ENCODE results near the gene SCNM1. TPM values are rescaled to one million over a fixed set of nuclear protein-coding genes. Genes with fewer than 3 reads are reported as not detected.

SCNM1 gene
- total and polyA plus RNA-seq, 2 experiments from 2014 or later: 27.1 to 92.3 TPM

DNA sequence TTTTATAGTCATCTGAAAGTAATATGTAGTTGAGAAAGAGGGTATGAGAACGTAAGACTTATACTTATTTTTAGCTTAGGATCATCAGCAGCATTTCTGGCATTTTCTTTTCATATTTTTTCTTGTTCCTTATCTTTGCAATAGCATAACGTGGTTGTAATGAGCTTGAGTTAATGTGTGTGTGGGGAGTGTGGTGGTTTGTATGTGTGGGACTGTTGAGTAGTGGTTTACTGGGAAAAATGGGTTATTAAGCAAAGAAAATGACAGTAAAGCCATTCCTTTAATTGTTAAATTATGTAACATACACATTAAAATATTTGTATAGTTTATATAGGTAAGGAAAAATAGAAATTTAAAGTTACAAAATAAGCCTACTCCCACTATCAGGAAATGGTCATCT lies 47.6 kb downstream of the SCNM1 start:
- DNase-seq (ENCODE audit: low spot score) (no peak), ATAC-seq (no peak)
- H3K27ac ChIP-seq (ENCODE audit: low read depth): no peak overlapping the region
- Mint-ChIP-seq H3K4me1 (no peaks in the 10 kb centered on the region; the same call in 2 of the 3 replicates), H3K27me3 (ENCODE audit: insufficient read depth, low read depth, poor library complexity) (no peaks in the 10 kb centered on the region), H3K36me3 (ENCODE audit: low read depth) (peaks cover 35% of the 10 kb centered on the region), H3K27ac (no peak overlapping the region), H3K4me3 (no peak overlapping the region), H3K9me3 (no peaks in the 10 kb centered on the region)
- H3K9me2 ChIP-seq (ENCODE audit: insufficient read depth): no peaks in the 10 kb centered on the region
- no peak overlapping the region for H3K4me3 ChIP-seq
- H3F3A ChIP-seq (replicated peaks; ENCODE audit: low read depth): 0 out of 2 replicates have a peak, but pooled peaks cover 4% of the 10 kb centered on the region
- H3K4me1 ChIP-seq (ENCODE audit: insufficient read depth): no peaks in the 10 kb centered on the region
- H3K4me2 ChIP-seq: no peak overlapping the region
- peaks cover 51% of the 10 kb centered on the region for H4K20me1 ChIP-seq (replicated peaks; ENCODE audit: insufficient read depth)
- no peak overlapping the region for H2AFZ ChIP-seq
- no peaks in the 10 kb centered on the region for H3K27me3 ChIP-seq (ENCODE audit: insufficient read depth)
- TF ChIP-seq, protein P1, sequence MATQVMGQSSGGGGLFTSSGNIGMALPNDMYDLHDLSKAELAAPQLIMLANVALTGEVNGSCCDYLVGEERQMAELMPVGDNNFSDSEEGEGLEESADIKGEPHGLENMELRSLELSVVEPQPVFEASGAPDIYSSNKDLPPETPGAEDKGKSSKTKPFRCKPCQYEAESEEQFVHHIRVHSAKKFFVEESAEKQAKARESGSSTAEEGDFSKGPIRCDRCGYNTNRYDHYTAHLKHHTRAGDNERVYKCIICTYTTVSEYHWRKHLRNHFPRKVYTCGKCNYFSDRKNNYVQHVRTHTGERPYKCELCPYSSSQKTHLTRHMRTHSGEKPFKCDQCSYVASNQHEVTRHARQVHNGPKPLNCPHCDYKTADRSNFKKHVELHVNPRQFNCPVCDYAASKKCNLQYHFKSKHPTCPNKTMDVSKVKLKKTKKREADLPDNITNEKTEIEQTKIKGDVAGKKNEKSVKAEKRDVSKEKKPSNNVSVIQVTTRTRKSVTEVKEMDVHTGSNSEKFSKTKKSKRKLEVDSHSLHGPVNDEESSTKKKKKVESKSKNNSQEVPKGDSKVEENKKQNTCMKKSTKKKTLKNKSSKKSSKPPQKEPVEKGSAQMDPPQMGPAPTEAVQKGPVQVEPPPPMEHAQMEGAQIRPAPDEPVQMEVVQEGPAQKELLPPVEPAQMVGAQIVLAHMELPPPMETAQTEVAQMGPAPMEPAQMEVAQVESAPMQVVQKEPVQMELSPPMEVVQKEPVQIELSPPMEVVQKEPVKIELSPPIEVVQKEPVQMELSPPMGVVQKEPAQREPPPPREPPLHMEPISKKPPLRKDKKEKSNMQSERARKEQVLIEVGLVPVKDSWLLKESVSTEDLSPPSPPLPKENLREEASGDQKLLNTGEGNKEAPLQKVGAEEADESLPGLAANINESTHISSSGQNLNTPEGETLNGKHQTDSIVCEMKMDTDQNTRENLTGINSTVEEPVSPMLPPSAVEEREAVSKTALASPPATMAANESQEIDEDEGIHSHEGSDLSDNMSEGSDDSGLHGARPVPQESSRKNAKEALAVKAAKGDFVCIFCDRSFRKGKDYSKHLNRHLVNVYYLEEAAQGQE (IDR thresholded peaks at IDR 0.05; ENCODE audit: unreplicated experiment): no peak
- TF ChIP-seq ZNF114 (CRISPR knock-in tag; IDR thresholded peaks at IDR 0.05): no peak
- TF ChIP-seq EZH2phosphoT487 (IDR thresholded peaks at IDR 0.05; ENCODE audit: unreplicated experiment): no peak
- H3K36me3 ChIP-seq (ENCODE audit: insufficient read depth): peaks cover 11% of the 10 kb centered on the region; the same call in 1 of the 2 replicates
- peaks cover 100% of the 10 kb centered on the region for H3K79me2 ChIP-seq (replicated peaks; ENCODE audit: insufficient read depth)

Other genes starting within 250 kb of the SCNM1 start
- 33.0 and 47.4 TPM in 2 replicates for gene SETDB1, start 239.8 kb upstream of the SCNM1 start, total RNA-seq (2014; rRNA removed; shearing (Covaris generic))
- gene SETDB1, start 239.8 kb upstream of the SCNM1 start, polyA plus RNA-seq (2016; fragmentation: Nextera tagmentation; extraction: Ambion mirVana): 15.1 and 16.9 TPM in 2 replicates
- gene CERS2, start 191.3 kb upstream of the SCNM1 start, total RNA-seq (2014; rRNA removed; shearing (Covaris generic)): 120 and 122 TPM in 2 replicates
- 75.1 and 83.3 TPM in 2 replicates for gene CERS2, start 191.3 kb upstream of the SCNM1 start, polyA plus RNA-seq (2016; fragmentation: Nextera tagmentation; extraction: Ambion mirVana)
- 1.7 and 2.2 TPM in 2 replicates for gene ANXA9, start 183.9 kb upstream of the SCNM1 start, total RNA-seq (2014; rRNA removed; shearing (Covaris generic))
- gene ANXA9, start 183.9 kb upstream of the SCNM1 start, polyA plus RNA-seq (2016; fragmentation: Nextera tagmentation; extraction: Ambion mirVana): 1.0 and 1.4 TPM in 2 replicates
- gene MINDY1, start 159.2 kb upstream of the SCNM1 start, total RNA-seq (2014; rRNA removed; shearing (Covaris generic)): 9.7 and 10.3 TPM in 2 replicates
- 4.2 and 4.5 TPM in 2 replicates for gene MINDY1, start 159.2 kb upstream of the SCNM1 start, polyA plus RNA-seq (2016; fragmentation: Nextera tagmentation; extraction: Ambion mirVana)
- 23.7 and 33.2 TPM in 2 replicates for gene PRUNE1, start 157.7 kb upstream of the SCNM1 start, total RNA-seq (2014; rRNA removed; shearing (Covaris generic))
- 14.7 and 16.7 TPM in 2 replicates for gene PRUNE1, start 157.7 kb upstream of the SCNM1 start, polyA plus RNA-seq (2016; fragmentation: Nextera tagmentation; extraction: Ambion mirVana)
- 1.2 and 2.4 TPM in 2 replicates for gene BNIPL, start 129.6 kb upstream of the SCNM1 start, total RNA-seq (2014; rRNA removed; shearing (Covaris generic))
- 0.59 and 0.91 TPM in 2 replicates for gene BNIPL, start 129.6 kb upstream of the SCNM1 start, polyA plus RNA-seq (2016; fragmentation: Nextera tagmentation; extraction: Ambion mirVana)
- gene C1orf56, start 118.4 kb upstream of the SCNM1 start, total RNA-seq (2014; rRNA removed; shearing (Covaris generic)): 1.6 and 3.9 TPM in 2 replicates
- gene C1orf56, start 118.4 kb upstream of the SCNM1 start, polyA plus RNA-seq (2016; fragmentation: Nextera tagmentation; extraction: Ambion mirVana): 26.3 and 27.8 TPM in 2 replicates
- gene CDC42SE1, start 106.5 kb upstream of the SCNM1 start, total RNA-seq (2014; rRNA removed; shearing (Covaris generic)): 44.9 and 49.1 TPM in 2 replicates
- gene CDC42SE1, start 106.5 kb upstream of the SCNM1 start, polyA plus RNA-seq (2016; fragmentation: Nextera tagmentation; extraction: Ambion mirVana): 18.3 and 18.4 TPM in 2 replicates
- gene MLLT11, start 105.7 kb upstream of the SCNM1 start, total RNA-seq (2014; rRNA removed; shearing (Covaris generic)): 10.6 and 11.3 TPM in 2 replicates
- 19.7 and 22.6 TPM in 2 replicates for gene MLLT11, start 105.7 kb upstream of the SCNM1 start, polyA plus RNA-seq (2016; fragmentation: Nextera tagmentation; extraction: Ambion mirVana)
- 2.6 and 2.8 TPM in 2 replicates for gene GABPB2, start 95.4 kb upstream of the SCNM1 start, total RNA-seq (2014; rRNA removed; shearing (Covaris generic))
- gene GABPB2, start 95.4 kb upstream of the SCNM1 start, polyA plus RNA-seq (2016; fragmentation: Nextera tagmentation; extraction: Ambion mirVana): 0.82 and 1.1 TPM in 2 replicates
- 12.3 and 24.4 TPM in 2 replicates for gene SEMA6C, start 19.5 kb upstream of the SCNM1 start, total RNA-seq (2014; rRNA removed; shearing (Covaris generic))
- 6.2 and 8.5 TPM in 2 replicates for gene SEMA6C, start 19.5 kb upstream of the SCNM1 start, polyA plus RNA-seq (2016; fragmentation: Nextera tagmentation; extraction: Ambion mirVana)
- not detected in 2 replicates for gene TNFAIP8L2, start 9.5 kb upstream of the SCNM1 start, total RNA-seq (2014; rRNA removed; shearing (Covaris generic))
- 0.40 and 0.49 TPM in 2 replicates for gene TNFAIP8L2, start 9.5 kb upstream of the SCNM1 start, polyA plus RNA-seq (2016; fragmentation: Nextera tagmentation; extraction: Ambion mirVana)
- 5.7 and 6.4 TPM in 2 replicates for gene LYSMD1, start 242 bp upstream of the SCNM1 start, total RNA-seq (2014; rRNA removed; shearing (Covaris generic))
- 3.6 and 4.0 TPM in 2 replicates for gene LYSMD1, start 242 bp upstream of the SCNM1 start, polyA plus RNA-seq (2016; fragmentation: Nextera tagmentation; extraction: Ambion mirVana)
- gene TMOD4, start 9.8 kb downstream of the SCNM1 start, total RNA-seq (2014; rRNA removed; shearing (Covaris generic)): 1.3 TPM in 1 of 2 replicates, not detected in the other
- gene TMOD4, start 9.8 kb downstream of the SCNM1 start, polyA plus RNA-seq (2016; fragmentation: Nextera tagmentation; extraction: Ambion mirVana): not detected in 2 replicates
- 60.2 and 64.0 TPM in 2 replicates for gene VPS72, start 24.1 kb downstream of the SCNM1 start, total RNA-seq (2014; rRNA removed; shearing (Covaris generic))
- 90.3 and 95.3 TPM in 2 replicates for gene VPS72, start 24.1 kb downstream of the SCNM1 start, polyA plus RNA-seq (2016; fragmentation: Nextera tagmentation; extraction: Ambion mirVana)
- 61.4 and 63.3 TPM in 2 replicates for gene PIP5K1A, start 32.4 kb downstream of the SCNM1 start, total RNA-seq (2014; rRNA removed; shearing (Covaris generic))
- gene PIP5K1A, start 32.4 kb downstream of the SCNM1 start, polyA plus RNA-seq (2016; fragmentation: Nextera tagmentation; extraction: Ambion mirVana): 23.2 and 31.4 TPM in 2 replicates
- gene PSMD4, start 88.6 kb downstream of the SCNM1 start, total RNA-seq (2014; rRNA removed; shearing (Covaris generic)): 165 and 171 TPM in 2 replicates
- gene PSMD4, start 88.6 kb downstream of the SCNM1 start, polyA plus RNA-seq (2016; fragmentation: Nextera tagmentation; extraction: Ambion mirVana): 235 and 263 TPM in 2 replicates
- gene ZNF687, start 116.2 kb downstream of the SCNM1 start, total RNA-seq (2014; rRNA removed; shearing (Covaris generic)): 63.1 and 63.9 TPM in 2 replicates
- gene ZNF687, start 116.2 kb downstream of the SCNM1 start, polyA plus RNA-seq (2016; fragmentation: Nextera tagmentation; extraction: Ambion mirVana): 7.7 and 8.2 TPM in 2 replicates
- 19.1 and 25.5 TPM in 2 replicates for gene PI4KB, start 161.3 kb downstream of the SCNM1 start, total RNA-seq (2014; rRNA removed; shearing (Covaris generic))
- gene PI4KB, start 161.3 kb downstream of the SCNM1 start, polyA plus RNA-seq (2016; fragmentation: Nextera tagmentation; extraction: Ambion mirVana): 12.3 and 15.3 TPM in 2 replicates
- 44.5 and 48.5 TPM in 2 replicates for gene RFX5, start 181.1 kb downstream of the SCNM1 start, total RNA-seq (2014; rRNA removed; shearing (Covaris generic))
- 13.0 and 13.3 TPM in 2 replicates for gene RFX5, start 181.1 kb downstream of the SCNM1 start, polyA plus RNA-seq (2016; fragmentation: Nextera tagmentation; extraction: Ambion mirVana)
- 13.4 and 14.5 TPM in 2 replicates for gene SELENBP1, start 206.6 kb downstream of the SCNM1 start, total RNA-seq (2014; rRNA removed; shearing (Covaris generic))
- 10.7 and 12.3 TPM in 2 replicates for gene SELENBP1, start 206.6 kb downstream of the SCNM1 start, polyA plus RNA-seq (2016; fragmentation: Nextera tagmentation; extraction: Ambion mirVana)
- 348 and 352 TPM in 2 replicates for gene PSMB4, start 233.4 kb downstream of the SCNM1 start, total RNA-seq (2014; rRNA removed; shearing (Covaris generic))
- 417 and 443 TPM in 2 replicates for gene PSMB4, start 233.4 kb downstream of the SCNM1 start, polyA plus RNA-seq (2016; fragmentation: Nextera tagmentation; extraction: Ambion mirVana)

Measured in GM23338 (cell line).